GM15510 (cell line): ENCODE results near the gene LHFPL4.

Experiments used
- POLR2A ChIP-seq: IDR thresholded peaks from 3 replicates; pipeline ENCODE4 v1.6.1; 2011; ENCODE audit warnings: borderline replicate concordance; ENCODE audit not compliant: insufficient read length; ENCODE audit errors: extremely low read depth

Gene LHFPL4

GRCh38 chr3:9553021-9553947, at the start of gene LHFPL4:
Gene LHFPL4 (minus strand): TSS chr3:9553822. CDS start chr3:9552679, 1,143 bp downstream.
- no peak for TF ChIP-seq POLR2A

GRCh38 chr3:9602620-9603019, 49.0 kb upstream of the LHFPL4 start:
- no peak for TF ChIP-seq POLR2A

- TF ChIP-seq POLR2A = no peak
Measured at GRCh38 chr3:9600597-9600996, 47.0 kb upstream of the LHFPL4 start.

GRCh38 chr3:9598783-9599387, 45.3 kb upstream of the LHFPL4 start:
- TF ChIP-seq POLR2A = no peak

GRCh38 chr3:9595877-9596276, 42.3 kb upstream of the LHFPL4 start:
- TF ChIP-seq POLR2A = no peak

GRCh38 chr3:9590282-9590791, 36.7 kb upstream of the LHFPL4 start:
- TF ChIP-seq POLR2A = no peak

GRCh38 chr3:9583792-9584191, 30.2 kb upstream of the LHFPL4 start:
- no peak for TF ChIP-seq POLR2A

- no peak for TF ChIP-seq POLR2A
Measured at GRCh38 chr3:9583371-9583770, 29.7 kb upstream of the LHFPL4 start.

GRCh38 chr3:9582332-9582731, 28.7 kb upstream of the LHFPL4 start:
- TF ChIP-seq POLR2A = no peak

GRCh38 chr3:9581742-9582141, 28.1 kb upstream of the LHFPL4 start:
- no peak for TF ChIP-seq POLR2A

GRCh38 chr3:9569054-9569453, 15.4 kb upstream of the LHFPL4 start:
- TF ChIP-seq POLR2A = no peak

GRCh38 chr3:9565316-9565715, 11.7 kb upstream of the LHFPL4 start:
- TF ChIP-seq POLR2A = no peak

GRCh38 chr3:9563851-9564250, 10.2 kb upstream of the LHFPL4 start:
- no peak for TF ChIP-seq POLR2A

GRCh38 chr3:9553948-9554513, 409 bp upstream of the LHFPL4 start:
- TF ChIP-seq POLR2A = no peak

- no peak for TF ChIP-seq POLR2A
Measured at GRCh38 chr3:9552252-9552999, 1.2 kb downstream of the LHFPL4 start.
